ENCODE results near the gene ISYNA1.

GRCh38 chr19:18464646-18465045, 26.7 kb upstream of the ISYNA1 start:
- TF ChIP-seq CTCF (IDR thresholded peaks at IDR 0.05) (peak in 2 of 4 experiments; percentile 5), POLR2A (IDR thresholded peaks at IDR 0.05) (peak; percentile 39)

All from prostate gland (tissue), 2 donors.